Bone marrow (tissue), 2 donors: Measurements from ENCODE around the gene S100A12.

Experiments
- DNase-seq, 2 donors: peaks; one replicate each; lab custom pipeline; 2025; lab: John Stamatoyannopoulos, UW

S100A12 gene

GRCh38 chr1:153397051-153397923, 21.9 kb upstream of the S100A12 start:
- DNase-seq: no peak

GRCh38 chr1:153396461-153396860, 21.0 kb upstream of the S100A12 start:
- no peak for DNase-seq

- no peak for DNase-seq
These were observed 20.4 kb upstream of the S100A12 start for GRCh38 chr1:153395776-153396175.

- DNase-seq: no peak
These were observed 19.8 kb upstream of the S100A12 start for GRCh38 chr1:153395136-153395685.

- no peak for DNase-seq
These were observed 19.0 kb upstream of the S100A12 start for GRCh38 chr1:153394391-153394790.

GRCh38 chr1:153393926-153394325, 18.5 kb upstream of the S100A12 start:
- DNase-seq: no peak

- DNase-seq: no peak
These were observed 17.4 kb upstream of the S100A12 start for GRCh38 chr1:153392822-153393221.

- no peak for DNase-seq
These were observed 16.8 kb upstream of the S100A12 start for GRCh38 chr1:153392258-153392657.

GRCh38 chr1:153390938-153391710, 15.7 kb upstream of the S100A12 start, which contains the start of gene S100A8:
S100A8 (minus strand) TSS chr1:153391073; CDS start chr1:153390535, 538 bp downstream.
- peak in 1 of 2 donors; percentile 46 for DNase-seq

GRCh38 chr1:153389973-153390879, 14.8 kb upstream of the S100A12 start:
- no peak for DNase-seq

- no peak for DNase-seq
These were observed 14.0 kb upstream of the S100A12 start for GRCh38 chr1:153389401-153389800.

GRCh38 chr1:153387785-153388184, 12.4 kb upstream of the S100A12 start:
- no peak for DNase-seq

- DNase-seq: no peak
These were observed 11.6 kb upstream of the S100A12 start for GRCh38 chr1:153387001-153387400.

- DNase-seq: peak; percentile 36 to 90
These were observed 11.1 kb upstream of the S100A12 start for GRCh38 chr1:153386500-153386901.

- no peak for DNase-seq
These were observed 9.6 kb upstream of the S100A12 start for GRCh38 chr1:153384958-153385580.

- DNase-seq: no peak
These were observed 5.3 kb upstream of the S100A12 start for GRCh38 chr1:153380711-153381110.

- DNase-seq: no peak
These were observed 4.2 kb upstream of the S100A12 start for GRCh38 chr1:153379591-153379990.

- no peak for DNase-seq
These were observed 1.4 kb downstream of the S100A12 start for GRCh38 chr1:153374071-153374470.

- DNase-seq: no peak
These were observed 2.9 kb downstream of the S100A12 start for GRCh38 chr1:153372571-153372970.

- DNase-seq: no peak
These were observed 4.2 kb downstream of the S100A12 start for GRCh38 chr1:153371231-153371630.

GRCh38 chr1:153370146-153370545, 5.3 kb downstream of the S100A12 start:
- no peak for DNase-seq
